ENCODE measurements around the gene ZNF148. TPM values are rescaled to one million over a fixed set of nuclear protein-coding genes. Genes with fewer than 3 reads are reported as not detected.

ZNF148 gene

Small RNA genes within 50 kb of the gene (small RNA-seq; reads per million reads assigned to genes)
- gene RNU6-232P (ENCODE audit: insufficient read depth), result not detected

All from mesendoderm (in vitro differentiated cells).